Measurements from ENCODE around the gene ANKRD42.
"Not testable (repeated sequence)": the region's sequence is repeated elsewhere in the genome, so short reads cannot be mapped to it uniquely, and the experiment has no call there.

ANKRD42 gene

GRCh38 chr11:83235825-83236224 is 42.3 kb downstream of the ANKRD42 start:
- DNase-seq (ENCODE audit: extremely low read depth in 1 of 2, low read depth in 1 of 2): no peak

GRCh38 chr11:83238111-83238510 is 44.6 kb downstream of the ANKRD42 start:
- no peak for DNase-seq (ENCODE audit: extremely low read depth in 1 of 2, low read depth in 1 of 2)

GRCh38 chr11:83241291-83241946 is 47.9 kb downstream of the ANKRD42 start:
- no peak for DNase-seq (ENCODE audit: extremely low read depth in 1 of 2, low read depth in 1 of 2)

GRCh38 chr11:83249445-83249844 is 55.9 kb downstream of the ANKRD42 start:
- DNase-seq (ENCODE audit: extremely low read depth in 1 of 2, low read depth in 1 of 2): no peak

GRCh38 chr11:83249972-83250593 is 56.6 kb downstream of the ANKRD42 start:
- no peak for DNase-seq (ENCODE audit: extremely low read depth in 1 of 2, low read depth in 1 of 2)

- DNase-seq (ENCODE audit: extremely low read depth in 1 of 2, low read depth in 1 of 2): no peak
Measured at GRCh38 chr11:83252266-83252665, 58.8 kb downstream of the ANKRD42 start.

- DNase-seq (ENCODE audit: extremely low read depth in 1 of 2, low read depth in 1 of 2): no peak
Measured at GRCh38 chr11:83252941-83253340, 59.4 kb downstream of the ANKRD42 start.

- DNase-seq (ENCODE audit: extremely low read depth in 1 of 2, low read depth in 1 of 2): no peak
Measured at GRCh38 chr11:83255366-83255765, 61.9 kb downstream of the ANKRD42 start.

GRCh38 chr11:83256602-83257340 is 63.3 kb downstream of the ANKRD42 start:
- no peak for DNase-seq (ENCODE audit: extremely low read depth in 1 of 2, low read depth in 1 of 2)

GRCh38 chr11:83257761-83258168 is 64.3 kb downstream of the ANKRD42 start:
- no peak for DNase-seq (ENCODE audit: extremely low read depth in 1 of 2, low read depth in 1 of 2)

GRCh38 chr11:83259559-83259958 is 66.0 kb downstream of the ANKRD42 start:
- no peak for DNase-seq (ENCODE audit: extremely low read depth in 1 of 2, low read depth in 1 of 2)

- DNase-seq (ENCODE audit: extremely low read depth in 1 of 2, low read depth in 1 of 2): no peak
Measured at GRCh38 chr11:83265331-83265730, 71.8 kb downstream of the ANKRD42 start.

- DNase-seq (ENCODE audit: extremely low read depth in 1 of 2, low read depth in 1 of 2): not testable (repeated sequence)
Measured at GRCh38 chr11:83269080-83269479, 75.6 kb downstream of the ANKRD42 start.

- not testable (repeated sequence) for DNase-seq (ENCODE audit: extremely low read depth in 1 of 2, low read depth in 1 of 2)
Measured at GRCh38 chr11:83271734-83272133, 78.2 kb downstream of the ANKRD42 start.

GRCh38 chr11:83272627-83273026 is 79.1 kb downstream of the ANKRD42 start:
- DNase-seq (ENCODE audit: extremely low read depth in 1 of 2, low read depth in 1 of 2): no peak

- no peak for DNase-seq (ENCODE audit: extremely low read depth in 1 of 2, low read depth in 1 of 2)
Measured at GRCh38 chr11:83275888-83276641, 82.6 kb downstream of the ANKRD42 start.

GRCh38 chr11:83278351-83278750 is 84.8 kb downstream of the ANKRD42 start:
- no peak for DNase-seq (ENCODE audit: extremely low read depth in 1 of 2, low read depth in 1 of 2)

GRCh38 chr11:83280256-83280655 is 86.7 kb downstream of the ANKRD42 start:
- DNase-seq (ENCODE audit: extremely low read depth in 1 of 2, low read depth in 1 of 2): no peak

- no peak for DNase-seq (ENCODE audit: extremely low read depth in 1 of 2, low read depth in 1 of 2)
Measured at GRCh38 chr11:83282084-83282716, 88.7 kb downstream of the ANKRD42 start.

GRCh38 chr11:83284501-83285150 is 91.1 kb downstream of the ANKRD42 start:
- no peak for DNase-seq (ENCODE audit: extremely low read depth in 1 of 2, low read depth in 1 of 2)
